Activated CD4-positive, CD25-positive, alpha-beta regulatory T cell treated with anti-CD3 and anti-CD28 coated beads, Interleukin-2, amount 50 U/mL, for 72 hours (primary cell): ENCODE results near the gene UPF2.

ENCODE experiments used
- DNase-seq: peaks from one replicate; pipeline ENCODE4 v3.0.0; 2021

Gene UPF2

DNA sequence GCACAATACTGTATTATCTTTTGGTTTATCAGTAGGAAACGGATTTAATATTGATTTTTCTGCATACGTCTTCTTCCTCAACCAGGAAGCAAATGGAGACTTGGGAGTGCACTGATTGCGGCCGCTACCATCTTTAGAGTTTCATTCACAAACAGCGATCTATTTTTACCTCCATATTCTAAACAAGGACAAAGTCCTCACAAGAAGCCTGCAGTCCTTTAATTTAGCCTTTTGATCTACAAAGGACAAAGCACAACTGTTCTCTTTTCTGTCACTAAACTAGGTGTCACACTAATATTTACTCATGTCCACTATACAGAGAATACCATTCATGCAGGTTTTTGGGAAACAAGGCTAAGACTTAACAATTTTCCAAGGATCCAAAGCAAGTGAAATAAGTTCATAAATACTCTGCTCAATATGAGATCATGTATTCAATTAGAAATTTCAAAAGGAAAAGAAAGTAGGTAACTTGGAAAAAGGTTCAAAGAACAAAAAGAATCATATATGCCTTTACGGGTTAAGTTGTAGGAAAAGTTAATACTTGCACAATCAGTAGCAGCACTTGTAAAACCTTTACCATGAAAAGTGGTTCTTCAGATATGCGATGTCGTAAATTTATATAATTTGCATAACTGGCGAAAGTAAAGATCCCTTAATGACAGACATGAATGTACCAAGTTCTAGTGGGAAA lies 92.1 kb downstream of the UPF2 start:
- DNase-seq: no peak

- no peak for DNase-seq
Measured at GRCh38 chr10:11949152-11949551, 93.5 kb downstream of the UPF2 start.

GRCh38 chr10:11946652-11947051 lies 96.0 kb downstream of the UPF2 start:
- DNase-seq: no peak

DNA sequence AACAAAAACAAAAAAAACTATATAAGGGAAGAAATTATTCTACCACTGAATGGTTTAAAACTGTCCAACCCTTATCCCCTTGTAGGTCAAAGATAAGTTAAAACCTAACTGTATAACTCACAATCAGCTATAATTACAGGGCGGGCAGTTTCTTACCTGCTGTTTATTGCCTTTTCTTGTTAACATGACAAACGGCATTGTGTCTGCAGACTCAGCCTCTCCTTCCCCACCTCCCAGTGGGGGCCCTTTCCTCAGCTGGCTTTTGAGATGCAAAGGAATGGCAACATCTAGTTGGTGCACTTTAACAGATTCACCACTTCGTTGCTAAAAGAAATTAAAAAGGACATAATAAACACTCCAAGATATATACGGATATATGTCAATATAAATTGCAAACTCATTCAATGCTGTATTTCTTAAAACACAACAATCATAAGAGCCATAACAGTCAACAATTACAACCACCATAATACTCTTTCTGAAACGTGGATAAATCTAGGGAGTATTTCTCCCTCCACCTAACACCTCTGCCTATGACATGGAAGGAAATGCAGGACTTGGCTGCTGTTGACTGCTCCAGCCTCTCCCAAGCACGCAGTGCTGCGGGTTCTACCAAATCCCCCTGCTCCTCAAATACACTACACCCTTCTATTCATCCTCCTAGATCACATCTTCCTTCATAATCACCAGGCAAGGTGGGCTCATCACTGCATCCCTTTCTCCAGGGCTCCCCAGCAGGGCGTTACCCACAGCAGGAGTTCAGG lies 106.0 kb downstream of the UPF2 start:
- DNase-seq: no peak

DNA sequence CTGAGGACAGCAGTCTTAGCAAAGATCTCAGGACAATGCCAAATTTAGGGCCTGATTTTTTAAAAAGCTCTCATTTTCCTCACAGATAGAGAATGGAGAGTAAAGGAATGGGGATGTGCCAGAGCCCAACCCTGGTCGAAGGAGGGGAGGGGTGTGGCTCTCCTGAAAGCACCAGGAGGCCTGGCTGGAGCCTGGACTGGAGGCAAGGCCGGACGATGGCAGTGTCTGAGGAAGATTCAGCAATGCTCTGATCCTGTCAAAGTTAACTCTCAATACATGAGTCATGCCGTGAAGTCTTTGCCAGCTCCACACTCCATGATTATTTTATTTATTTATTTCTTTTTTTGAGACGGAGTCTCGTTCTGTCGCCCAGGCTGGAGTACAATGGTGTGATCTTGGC lies 108.3 kb downstream of the UPF2 start:
- DNase-seq: no peak

GRCh38 chr10:11933577-11934223 lies 108.9 kb downstream of the UPF2 start:
- no peak for DNase-seq

- no peak for DNase-seq
Measured at GRCh38 chr10:11931038-11931437, 111.6 kb downstream of the UPF2 start.

- DNase-seq: no peak
Measured at GRCh38 chr10:11930312-11930978, 112.2 kb downstream of the UPF2 start.

DNA sequence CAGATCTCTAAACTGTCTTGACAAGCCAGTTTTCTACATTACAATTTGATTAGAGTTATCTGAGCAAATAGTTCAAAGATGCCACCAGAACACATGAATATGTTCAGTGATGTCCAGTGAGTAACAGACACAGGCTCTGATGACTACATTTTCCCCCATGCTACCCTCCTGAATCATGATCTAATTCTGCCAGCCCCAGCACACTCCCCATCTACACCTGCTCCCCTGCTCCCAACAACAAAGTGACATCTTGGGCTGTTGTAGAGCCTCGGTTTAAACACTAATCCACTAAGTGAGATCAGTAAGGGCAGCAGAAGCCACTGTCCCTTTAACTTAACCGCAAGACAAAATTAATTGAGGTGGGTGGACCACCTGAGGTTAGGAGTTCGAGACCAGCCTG lies 114.9 kb downstream of the UPF2 start:
- DNase-seq: no peak

DNA sequence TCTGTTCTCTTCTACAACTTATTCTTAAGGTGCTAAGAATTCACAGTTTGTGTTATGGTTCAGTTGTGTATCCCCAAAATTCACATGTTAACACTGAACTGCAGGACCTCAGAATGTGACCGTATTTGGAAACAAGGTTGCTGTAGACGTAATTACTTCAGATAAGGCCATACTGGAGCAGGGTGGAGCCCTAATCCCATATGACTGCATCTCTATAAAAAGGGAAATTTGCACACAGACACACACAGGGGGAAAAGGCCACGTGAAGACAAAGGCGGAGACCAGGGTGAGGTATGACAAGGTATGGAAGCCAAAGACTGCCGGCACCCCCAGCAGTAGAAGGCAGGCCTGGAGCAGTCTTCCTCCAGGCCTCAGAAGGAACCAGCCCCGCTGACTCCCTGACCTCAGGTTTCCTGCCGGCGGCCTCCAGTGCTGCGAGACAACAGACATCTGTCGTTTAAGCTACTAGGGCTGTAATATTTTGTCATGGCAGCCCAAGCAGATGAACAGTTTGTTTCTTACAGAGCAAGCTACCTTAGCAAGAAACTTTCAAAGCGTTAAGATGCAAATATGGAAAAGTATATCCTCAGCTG lies 120.7 kb downstream of the UPF2 start:
- no peak for DNase-seq

GRCh38 chr10:11919271-11919670 lies 123.3 kb downstream of the UPF2 start:
- no peak for DNase-seq

DNA sequence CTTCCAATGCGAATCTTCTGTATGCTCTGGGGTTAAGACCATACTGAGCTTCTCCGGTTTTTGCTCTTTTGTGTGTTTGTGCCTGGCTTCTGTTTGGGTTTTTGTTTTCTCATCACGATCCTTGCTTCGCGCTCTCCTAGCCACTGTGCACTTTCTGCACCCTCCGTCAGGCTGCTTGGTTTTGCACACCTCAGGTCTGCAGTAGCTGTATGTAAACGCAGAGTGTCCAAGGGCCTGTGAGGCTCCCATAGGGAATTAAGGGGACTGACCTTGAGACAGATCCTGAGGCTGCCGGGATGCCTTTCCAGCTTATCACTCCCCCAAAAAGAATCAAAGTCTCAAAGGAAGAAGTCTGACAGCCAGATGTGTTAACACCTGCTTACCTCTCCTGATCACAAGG lies 124.2 kb downstream of the UPF2 start:
- DNase-seq: no peak

GRCh38 chr10:11913079-11913641 lies 129.4 kb downstream of the UPF2 start:
- DNase-seq: no peak

DNA sequence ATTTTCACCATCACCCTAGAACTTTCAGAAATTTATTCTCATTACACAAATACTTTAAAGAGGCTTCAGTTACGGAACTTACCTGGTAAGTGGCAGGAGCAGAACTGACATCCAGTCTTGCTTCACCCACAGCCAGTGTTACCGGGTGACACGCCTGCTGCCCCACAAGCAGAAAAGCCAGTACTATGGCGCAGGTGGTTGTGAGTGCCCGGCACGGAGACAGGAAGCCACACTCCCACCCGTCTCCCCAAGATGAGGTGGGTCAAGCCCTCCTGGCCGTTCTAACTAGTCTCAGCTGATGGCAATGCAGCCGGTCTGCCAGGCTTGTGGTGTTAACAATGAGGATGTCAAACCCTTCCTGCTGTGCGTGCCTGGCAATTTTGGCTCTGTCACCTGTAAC lies 132.5 kb downstream of the UPF2 start:
- DNase-seq: no peak

- no peak for DNase-seq
Measured at GRCh38 chr10:11909618-11910017, 133.0 kb downstream of the UPF2 start.

DNA sequence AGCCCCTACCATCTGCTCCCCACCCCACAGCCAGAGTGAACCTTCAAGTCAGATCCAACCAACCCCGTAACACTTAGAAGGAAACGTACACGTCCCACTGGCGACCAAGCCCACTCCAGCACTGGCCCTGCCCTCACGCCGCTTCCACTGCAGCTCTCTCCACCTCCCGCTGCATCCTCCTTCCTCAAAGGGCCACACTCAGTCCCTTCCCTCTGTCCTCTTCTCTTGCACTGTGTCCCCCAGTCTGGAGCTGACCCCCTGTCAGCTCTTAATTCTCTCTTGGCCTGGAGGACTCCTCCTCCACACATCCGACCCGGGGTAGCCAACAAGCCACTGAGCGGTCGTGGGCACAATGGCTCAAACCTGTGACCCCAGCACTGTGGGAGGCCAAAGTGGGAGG lies 133.6 kb downstream of the UPF2 start:
- no peak for DNase-seq

DNA sequence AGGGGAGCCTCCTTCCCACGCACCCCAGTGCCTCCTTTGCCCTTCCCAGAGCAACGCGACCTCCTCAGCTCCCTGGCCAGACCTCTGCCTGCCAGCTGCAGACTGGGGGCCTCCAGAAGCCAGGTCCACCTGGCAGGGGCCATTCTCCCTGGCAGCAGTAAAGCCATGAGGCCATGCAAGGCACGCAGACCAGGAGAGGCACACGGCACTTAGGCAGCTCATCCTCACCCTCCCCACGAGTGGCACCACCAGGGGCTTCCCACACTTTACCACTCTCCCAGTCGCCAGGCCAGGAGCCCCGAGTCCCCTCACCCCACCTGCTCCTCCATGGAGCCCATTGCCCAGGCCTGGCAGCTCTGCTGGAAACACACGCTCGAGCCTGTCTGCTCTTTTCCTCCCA lies 134.1 kb downstream of the UPF2 start:
- no peak for DNase-seq

DNA sequence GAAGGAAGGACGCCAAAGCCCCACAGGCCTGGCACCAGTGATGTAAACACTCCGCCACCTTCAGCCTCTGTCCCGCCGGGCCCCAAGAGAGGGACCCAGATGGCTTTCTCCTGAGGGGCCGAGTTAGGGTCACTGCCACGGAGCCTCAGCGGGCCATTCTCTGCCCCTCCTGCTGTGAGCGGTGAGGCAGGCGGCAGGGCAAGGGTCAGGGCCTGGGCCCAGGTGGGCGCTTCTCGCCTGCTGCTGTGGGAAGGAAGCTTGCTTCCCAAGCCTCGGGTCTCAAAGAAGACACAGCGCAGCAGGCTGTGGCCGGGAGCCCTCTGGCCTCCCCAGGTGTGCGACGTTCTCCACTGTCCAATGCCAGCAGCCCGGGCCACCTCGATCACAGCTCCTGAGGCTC lies 134.7 kb downstream of the UPF2 start:
- no peak for DNase-seq

DNA sequence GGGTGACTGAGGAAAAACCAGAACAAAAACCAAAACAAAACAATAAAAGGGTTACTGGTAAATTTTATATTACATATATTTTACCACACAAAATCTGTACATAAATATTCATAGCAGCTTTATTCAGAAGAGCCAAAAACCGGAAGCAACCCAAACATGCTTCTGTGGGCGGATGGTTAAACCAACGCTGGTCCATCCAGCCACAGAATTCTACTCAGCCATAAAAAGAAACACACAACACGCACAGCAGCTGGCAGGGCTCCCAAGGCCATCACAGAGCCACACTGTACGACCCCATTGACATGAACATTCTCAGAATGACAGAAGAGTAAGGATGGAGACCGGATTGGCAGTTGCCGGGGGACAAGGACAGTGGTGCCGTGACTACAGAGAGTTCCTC lies 135.9 kb downstream of the UPF2 start:
- no peak for DNase-seq

- DNase-seq: no peak
Measured at GRCh38 chr10:11902646-11903045, 140.0 kb downstream of the UPF2 start.

GRCh38 chr10:11901833-11902475 lies 140.7 kb downstream of the UPF2 start:
- DNase-seq: no peak

DNA sequence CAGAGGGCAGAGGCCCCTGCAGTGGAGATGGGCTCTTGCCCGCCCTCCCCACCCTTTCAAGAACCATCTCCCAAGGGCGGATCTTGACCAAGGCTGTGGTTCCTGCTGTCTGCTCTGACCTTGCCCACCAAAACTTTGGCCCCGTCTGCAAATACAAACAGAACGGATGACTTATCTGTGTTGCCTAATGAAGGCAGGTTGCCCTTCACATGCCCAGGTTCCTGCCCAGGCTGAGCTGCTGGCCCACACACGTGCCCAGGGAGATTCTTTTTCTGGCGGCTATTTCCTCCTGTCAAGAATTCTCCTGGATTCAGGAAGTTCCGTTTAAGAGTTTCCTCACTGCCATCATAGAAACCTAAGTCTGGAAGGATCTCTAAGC lies 141.2 kb downstream of the UPF2 start:
- DNase-seq: no peak

- no peak for DNase-seq
Measured at GRCh38 chr10:11901036-11901301, 141.6 kb downstream of the UPF2 start.
